SIG-M5 treated with dmso at 0.1 percent for 504 hours (cell line): ENCODE measurements around the gene NFIA.

Experiments
- DNase-seq: peaks from one replicate; lab custom pipeline; 2025; ENCODE audit not compliant: unreplicated experiment; lab: John Stamatoyannopoulos, UW

The NFIA gene

DNA sequence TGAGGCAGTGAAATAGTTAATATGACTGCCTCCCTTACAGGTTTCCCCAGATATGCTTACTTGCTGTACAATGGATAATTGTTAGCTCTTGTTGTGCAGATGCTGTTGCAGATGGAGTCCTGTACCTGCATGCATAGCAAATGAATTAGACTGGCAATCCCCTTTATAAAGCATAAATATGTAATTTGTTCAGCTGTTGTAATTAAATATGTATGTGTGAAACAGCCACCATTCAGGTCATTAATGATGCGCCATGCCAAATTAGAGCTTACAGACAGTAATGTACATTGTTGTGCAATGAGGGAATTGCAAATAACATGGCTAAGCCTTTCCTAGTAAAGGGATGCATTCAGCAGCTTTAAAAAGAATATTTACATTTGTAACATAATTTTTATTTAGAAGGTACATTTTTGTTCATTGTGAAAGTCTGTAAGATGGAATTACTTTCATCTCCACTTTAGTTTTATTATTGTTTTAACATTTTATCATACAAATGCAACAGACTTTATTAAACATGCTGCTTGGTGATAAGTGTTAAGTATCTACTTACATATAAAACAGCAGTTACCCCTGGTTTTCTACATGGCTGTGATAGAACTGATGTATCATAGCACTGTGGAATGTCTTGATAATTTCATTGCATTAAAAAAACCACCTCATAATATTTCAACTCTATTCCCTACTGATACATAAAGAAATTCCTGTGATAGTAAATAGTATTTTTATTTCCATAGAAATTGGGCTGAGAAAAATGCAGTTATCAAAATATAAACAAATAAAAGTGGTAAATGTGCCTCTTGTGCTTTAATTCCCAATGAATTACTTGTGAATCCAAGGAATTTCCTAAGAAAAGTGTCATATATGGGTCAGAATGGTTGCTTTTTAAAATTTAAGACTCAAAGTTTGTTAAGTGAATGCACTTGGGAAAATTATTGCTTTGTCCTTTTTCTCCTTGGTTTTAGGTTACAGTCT lies 99.0 kb downstream of the NFIA start:
- no peak for DNase-seq

DNA sequence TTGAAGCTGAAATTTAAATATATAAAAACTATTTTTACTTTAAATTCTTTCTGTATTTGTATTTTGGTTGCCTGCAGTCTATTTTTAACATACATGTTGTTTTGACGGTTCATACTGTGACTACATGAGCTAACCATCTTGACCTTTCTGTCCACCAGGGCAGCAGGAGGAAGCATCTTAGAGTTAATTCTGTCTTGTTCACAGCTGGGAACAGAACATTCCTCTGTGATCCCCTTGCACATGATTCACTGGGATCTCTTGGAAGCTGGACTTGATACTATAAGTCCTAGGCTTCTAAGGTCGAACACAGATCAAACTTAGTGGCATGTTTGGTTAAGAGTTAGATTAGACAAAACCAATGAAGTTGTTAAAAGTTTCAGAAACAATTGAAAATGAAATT lies 99.7 kb downstream of the NFIA start:
- no peak for DNase-seq

DNA sequence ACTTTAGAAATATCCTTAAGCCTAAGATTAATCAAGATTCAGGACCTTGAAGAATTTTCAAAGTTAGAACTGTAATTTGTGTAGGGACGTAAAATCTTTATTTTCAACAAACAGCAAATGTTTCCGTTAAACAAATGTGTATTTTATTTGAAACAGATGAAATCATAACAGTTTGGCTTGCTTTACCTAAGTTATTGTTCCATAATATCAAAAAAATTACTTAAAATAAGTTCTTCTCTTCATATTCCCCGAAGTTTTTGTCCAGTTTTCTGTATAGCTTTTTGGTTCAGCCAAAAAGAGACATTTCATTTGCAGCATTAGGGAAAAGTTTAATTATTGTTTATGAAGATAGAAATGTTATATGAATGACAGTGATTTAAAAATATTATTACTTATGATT lies 100.1 kb downstream of the NFIA start:
- no peak for DNase-seq

GRCh38 chr1:61183471-61184039 lies 101.2 kb downstream of the NFIA start:
- DNase-seq: no peak

DNA sequence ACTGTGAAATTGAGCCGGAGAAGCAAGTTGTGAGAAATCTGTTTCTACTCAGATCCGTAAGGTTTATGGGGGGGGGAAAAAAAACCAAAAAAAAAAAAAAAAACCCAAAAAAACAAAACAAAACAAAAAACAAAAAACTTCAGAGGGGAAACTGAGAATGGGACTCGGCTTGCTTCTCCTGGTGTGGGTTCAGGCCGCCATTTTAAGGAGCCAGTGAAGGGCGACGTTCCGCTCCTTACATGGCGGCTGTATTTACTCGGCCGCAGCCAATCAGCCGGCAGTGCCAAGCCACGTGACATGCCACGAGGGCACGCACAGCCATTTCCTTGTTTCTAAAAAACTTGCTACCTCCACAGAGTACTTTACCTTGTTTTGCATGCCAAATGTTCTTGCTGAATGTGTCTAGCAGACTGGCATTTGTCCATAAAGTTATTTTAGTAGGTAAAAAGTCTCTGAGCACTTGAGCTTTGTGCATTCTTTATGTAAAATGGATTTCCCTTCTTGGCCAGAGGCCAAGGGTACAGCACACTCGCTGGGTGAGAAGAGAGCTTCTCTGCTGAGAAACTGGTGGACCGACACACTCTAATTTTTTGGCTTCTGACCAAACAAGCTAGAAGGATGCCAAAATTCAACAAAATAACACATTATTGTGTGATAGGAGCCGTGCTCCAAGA lies 101.8 kb downstream of the NFIA start:
- no peak for DNase-seq

- DNase-seq: no peak
Measured at GRCh38 chr1:61184714-61185106, 102.3 kb downstream of the NFIA start.

- DNase-seq: no peak
Measured at GRCh38 chr1:61186753-61187152, 104.4 kb downstream of the NFIA start.

GRCh38 chr1:61187352-61188086 lies 105.2 kb downstream of the NFIA start:
- DNase-seq: no peak

DNA sequence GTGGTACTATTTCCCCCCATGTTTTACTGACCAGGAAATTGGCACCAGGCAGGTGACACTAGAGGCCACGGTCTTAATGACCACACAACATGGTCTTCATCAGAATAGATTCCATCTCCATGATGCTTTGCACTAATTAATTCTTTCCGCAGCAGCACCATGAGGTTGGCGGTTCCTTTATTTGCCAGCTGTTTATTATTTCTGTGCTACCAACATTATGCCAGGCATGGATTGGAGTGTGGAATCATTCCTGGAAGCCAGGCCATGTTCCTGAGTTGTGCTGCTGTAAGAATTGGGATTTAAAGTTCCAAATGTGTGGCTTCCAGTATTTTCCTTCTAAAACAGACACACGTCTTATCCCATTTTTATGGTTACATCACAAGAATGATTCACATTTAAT lies 107.8 kb downstream of the NFIA start:
- DNase-seq: no peak

GRCh38 chr1:61190618-61191432 lies 108.5 kb downstream of the NFIA start:
- DNase-seq: no peak

GRCh38 chr1:61191433-61191720 lies 109.0 kb downstream of the NFIA start:
- no peak for DNase-seq

- DNase-seq: no peak
Measured at GRCh38 chr1:61192663-61193330, 110.4 kb downstream of the NFIA start.

DNA sequence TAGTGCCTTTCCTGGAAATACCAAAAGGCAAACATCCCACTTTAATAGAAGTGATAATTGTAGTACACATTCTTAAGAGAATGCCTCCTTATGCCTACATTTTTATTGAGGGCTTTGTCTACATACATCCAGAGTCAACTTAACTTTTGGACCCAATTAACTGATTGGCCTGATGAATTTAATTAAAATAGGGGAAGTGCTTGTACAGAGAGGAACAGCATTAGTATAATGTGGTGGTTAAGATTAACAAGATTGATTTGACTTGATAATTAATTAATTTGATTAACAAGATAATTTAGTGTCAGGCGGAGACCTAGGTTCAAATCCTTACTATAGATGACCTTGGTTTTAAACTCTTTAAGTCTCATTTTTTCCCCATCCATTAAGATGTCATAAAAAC lies 111.4 kb downstream of the NFIA start:
- DNase-seq: no peak

DNA sequence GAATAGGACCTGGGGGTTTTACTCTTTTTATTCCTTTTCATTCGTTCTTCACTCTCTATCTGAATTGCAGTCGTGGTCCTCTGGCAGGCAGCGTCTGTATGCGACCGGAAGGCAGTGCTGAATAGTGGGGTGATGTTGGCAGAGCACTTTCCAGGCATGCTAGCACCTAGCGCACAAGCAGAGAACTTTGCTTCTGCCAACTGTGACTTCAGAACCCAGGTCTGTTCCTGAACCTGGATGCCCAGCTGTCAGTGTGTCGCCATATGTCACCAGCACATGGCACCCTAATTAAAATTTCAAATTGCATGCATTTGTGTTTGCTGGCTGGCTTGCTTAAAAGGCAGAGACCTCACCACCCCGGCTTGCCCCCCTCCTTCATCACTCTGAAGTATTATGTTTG lies 116.2 kb downstream of the NFIA start:
- DNase-seq: no peak

- no peak for DNase-seq
Measured at GRCh38 chr1:61201035-61201434, 118.7 kb downstream of the NFIA start.

DNA sequence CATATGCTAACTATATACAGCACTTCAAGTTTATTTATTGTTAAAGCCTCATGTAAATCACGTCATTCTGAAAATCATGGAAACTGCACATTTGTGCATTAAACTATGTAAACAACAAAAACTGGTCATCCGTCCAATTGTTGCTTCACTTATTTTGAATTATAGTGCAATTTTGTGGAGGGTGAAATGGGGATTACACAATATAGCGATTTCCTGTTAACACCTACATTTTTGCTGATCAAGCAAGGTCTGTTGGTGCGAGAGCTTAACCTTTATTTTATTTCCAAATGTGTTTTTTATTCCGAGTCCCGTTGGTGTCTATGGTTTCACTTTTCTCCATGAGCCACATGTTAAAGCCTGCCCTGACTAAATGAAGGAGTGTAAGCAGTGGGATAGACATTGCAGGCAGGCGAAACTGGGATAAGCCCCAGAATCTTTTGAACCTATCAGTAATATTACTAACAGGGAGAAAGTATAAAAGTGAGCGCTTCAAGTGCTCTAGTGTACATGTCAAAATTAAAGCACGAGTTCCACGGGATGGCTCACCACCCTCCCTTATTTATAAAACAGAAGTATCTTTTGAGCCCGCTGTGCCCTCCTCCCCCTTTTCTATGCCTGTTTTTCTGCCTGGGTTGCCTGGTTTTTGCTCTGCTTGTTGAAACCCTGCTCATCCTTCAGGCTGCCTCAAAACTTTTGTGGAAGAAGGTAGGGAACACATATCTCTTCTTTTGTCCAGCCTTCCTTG lies 120.7 kb downstream of the NFIA start:
- DNase-seq: no peak

DNA sequence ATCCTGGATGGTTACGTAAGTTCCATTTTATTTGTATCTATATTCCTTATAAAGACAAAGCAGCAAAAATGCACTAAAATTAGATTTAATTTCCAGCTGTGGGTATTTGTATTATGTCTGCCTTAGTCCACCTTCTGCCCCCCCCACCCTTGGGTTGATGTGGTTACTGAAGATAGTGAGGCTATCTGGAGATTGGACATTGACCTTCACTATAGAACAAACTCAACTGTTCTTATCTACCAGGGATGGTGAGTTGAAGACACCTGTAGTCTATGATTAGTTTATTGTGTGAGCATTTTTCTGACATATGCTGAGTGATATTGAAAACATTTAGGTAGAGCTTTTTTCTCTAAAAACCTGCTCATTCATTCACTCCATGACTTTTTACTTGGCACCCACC lies 122.2 kb downstream of the NFIA start:
- DNase-seq: no peak

DNA sequence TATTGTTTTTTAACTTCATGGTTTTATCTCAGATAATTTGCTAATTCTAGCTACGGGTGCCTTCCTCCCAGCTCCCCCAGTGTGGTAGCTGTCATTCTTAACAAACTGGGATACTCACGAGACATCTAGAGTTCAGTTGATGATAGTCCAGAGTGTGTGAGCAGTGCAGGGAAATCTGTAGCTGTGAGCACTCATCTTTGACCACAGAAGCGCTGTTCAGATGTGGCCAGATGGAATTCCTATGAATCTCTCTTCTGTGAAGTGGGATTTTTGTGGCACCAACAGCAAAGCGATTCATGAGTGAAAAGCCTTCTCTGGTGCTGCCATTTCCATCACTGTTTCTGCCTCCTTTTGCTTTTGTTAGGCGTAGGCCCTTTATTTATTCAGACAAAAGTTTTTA lies 125.1 kb downstream of the NFIA start:
- DNase-seq: no peak

DNA sequence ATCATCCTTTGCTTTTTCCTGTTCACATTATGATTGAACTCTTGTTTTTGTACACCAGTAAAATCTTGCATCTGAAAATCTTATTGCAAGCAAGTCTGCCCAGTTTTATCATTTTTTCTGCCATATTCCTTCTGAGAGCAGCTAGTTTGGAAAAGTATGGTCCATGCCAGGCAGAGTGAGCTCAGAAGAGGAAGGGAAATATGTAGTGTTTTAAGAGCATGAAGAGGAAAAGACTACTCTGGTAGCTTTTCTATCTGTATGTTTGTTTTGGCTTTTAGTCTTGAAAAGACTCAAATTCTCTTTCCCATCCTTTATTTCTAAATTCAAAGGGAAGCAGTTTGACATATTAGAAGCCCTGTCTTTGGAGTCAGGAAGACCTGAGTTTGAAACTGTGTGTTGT lies 125.8 kb downstream of the NFIA start:
- DNase-seq: no peak

DNA sequence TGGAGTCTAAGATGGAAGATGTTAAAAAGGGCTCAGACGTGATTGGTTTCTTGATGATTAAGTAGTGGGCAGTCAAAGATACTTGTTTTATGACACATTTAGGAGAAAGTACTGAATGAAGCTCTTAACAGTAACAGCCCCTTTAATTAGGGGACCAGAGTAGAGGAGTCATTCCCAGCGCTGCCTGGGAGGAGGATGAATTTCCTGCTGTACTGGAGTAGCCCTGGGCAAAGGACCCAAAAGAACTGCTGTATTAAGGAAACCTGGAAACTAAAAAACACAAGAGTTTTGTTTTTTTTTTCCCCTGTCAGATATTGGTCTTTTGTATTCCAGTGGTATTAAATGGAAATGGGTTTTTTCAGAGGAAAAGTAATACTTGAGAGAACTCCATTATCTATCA lies 126.5 kb downstream of the NFIA start:
- DNase-seq: no peak
